Measurements from ENCODE around the gene NEDD4.
"Not testable (repeated sequence)": the region's sequence is repeated elsewhere in the genome, so short reads cannot be mapped to it uniquely, and the experiment has no call there.

NEDD4 gene

GRCh38 chr15:55785593-55785992 is 207.8 kb downstream of the NEDD4 start:
- CTCF ChIA-PET, result interaction anchor here (0.6 to 0.8 kb wide), 2 partner anchors 15 to 90 kb away, joined by 3 read pairs; no protein-coding TSS in a partner anchor

GRCh38 chr15:55784286-55784685 is 209.1 kb downstream of the NEDD4 start:
- Histone ChIP-seq H3K27ac (ENCODE audit: extremely low read depth, low read depth, low read length) (peak overlapping the region; percentile 16; the same call in 1 of the 2 replicates), H3K9me3 (ENCODE audit: control insufficient read depth, insufficient read depth, low read depth, low read length) (no peaks in the 10 kb centered on the region), H3K36me3 (ENCODE audit: control insufficient read depth in 2 of 2, insufficient read depth in 1 of 2, low read length in 2 of 2) (no peaks in the 10 kb centered on the region), H3K4me3 (ENCODE audit: low read depth, low read length) (no peak overlapping the region), H3K4me1 (ENCODE audit: control insufficient read depth, insufficient read depth, low read length) (0 out of 2 replicates have a peak, but pooled peaks cover 2% of the 10 kb centered on the region)
- TF ChIP-seq TSHZ1 (tag by site-specific recombination; IDR thresholded peaks at IDR 0.05; ENCODE audit: borderline replicate concordance) (no peak), ZFP69B (tag by site-specific recombination; IDR thresholded peaks at IDR 0.05) (no peak), ZNF596 (tag by site-specific recombination; IDR thresholded peaks at IDR 0.05) (no peak), ZBTB20 (tag by site-specific recombination; IDR thresholded peaks at IDR 0.05) (0 out of 2 replicates have a peak, but pooled peaks have one; percentile 13)
- CTCF ChIA-PET, result no interaction called here
- POLR2A ChIA-PET, result no interaction called here

More at GRCh38 chr15:55785593-55785992, 207.8 kb downstream of the NEDD4 start:
- H3K9me3 ChIP-seq (ENCODE audit: control insufficient read depth, insufficient read depth, low read depth, low read length); H3K27ac ChIP-seq (ENCODE audit: extremely low read depth, low read depth, low read length); POLR2A ChIA-PET; H3K4me3 ChIP-seq (ENCODE audit: low read depth, low read length); H3K36me3 ChIP-seq (ENCODE audit: control insufficient read depth in 2 of 2, insufficient read depth in 1 of 2, low read length in 2 of 2); H3K4me1 ChIP-seq (ENCODE audit: control insufficient read depth, insufficient read depth, low read length): not testable (repeated sequence)

GRCh38 chr15:55782901-55783300 is 210.5 kb downstream of the NEDD4 start:
- Histone ChIP-seq H3K36me3 (ENCODE audit: control insufficient read depth in 2 of 2, insufficient read depth in 1 of 2, low read length in 2 of 2) (no peaks in the 10 kb centered on the region), H3K4me1 (ENCODE audit: control insufficient read depth, insufficient read depth, low read length) (0 out of 2 replicates have a peak, but pooled peaks cover 2% of the 10 kb centered on the region), H3K9me3 (ENCODE audit: control insufficient read depth, insufficient read depth, low read depth, low read length) (no peaks in the 10 kb centered on the region), H3K4me3 (ENCODE audit: low read depth, low read length) (no peak overlapping the region), H3K27ac (ENCODE audit: extremely low read depth, low read depth, low read length) (no peak overlapping the region)
- CTCF ChIA-PET, result interaction anchor here (0.6 to 1.7 kb wide), 4 partner anchors 9 to 29 kb away, joined by 3 to 6 read pairs (median 3); no protein-coding TSS in a partner anchor
- POLR2A ChIA-PET, result no interaction called here
- TF ChIP-seq ZNF596 (tag by site-specific recombination; IDR thresholded peaks at IDR 0.05), result no peak
- TF ChIP-seq, protein P1, sequence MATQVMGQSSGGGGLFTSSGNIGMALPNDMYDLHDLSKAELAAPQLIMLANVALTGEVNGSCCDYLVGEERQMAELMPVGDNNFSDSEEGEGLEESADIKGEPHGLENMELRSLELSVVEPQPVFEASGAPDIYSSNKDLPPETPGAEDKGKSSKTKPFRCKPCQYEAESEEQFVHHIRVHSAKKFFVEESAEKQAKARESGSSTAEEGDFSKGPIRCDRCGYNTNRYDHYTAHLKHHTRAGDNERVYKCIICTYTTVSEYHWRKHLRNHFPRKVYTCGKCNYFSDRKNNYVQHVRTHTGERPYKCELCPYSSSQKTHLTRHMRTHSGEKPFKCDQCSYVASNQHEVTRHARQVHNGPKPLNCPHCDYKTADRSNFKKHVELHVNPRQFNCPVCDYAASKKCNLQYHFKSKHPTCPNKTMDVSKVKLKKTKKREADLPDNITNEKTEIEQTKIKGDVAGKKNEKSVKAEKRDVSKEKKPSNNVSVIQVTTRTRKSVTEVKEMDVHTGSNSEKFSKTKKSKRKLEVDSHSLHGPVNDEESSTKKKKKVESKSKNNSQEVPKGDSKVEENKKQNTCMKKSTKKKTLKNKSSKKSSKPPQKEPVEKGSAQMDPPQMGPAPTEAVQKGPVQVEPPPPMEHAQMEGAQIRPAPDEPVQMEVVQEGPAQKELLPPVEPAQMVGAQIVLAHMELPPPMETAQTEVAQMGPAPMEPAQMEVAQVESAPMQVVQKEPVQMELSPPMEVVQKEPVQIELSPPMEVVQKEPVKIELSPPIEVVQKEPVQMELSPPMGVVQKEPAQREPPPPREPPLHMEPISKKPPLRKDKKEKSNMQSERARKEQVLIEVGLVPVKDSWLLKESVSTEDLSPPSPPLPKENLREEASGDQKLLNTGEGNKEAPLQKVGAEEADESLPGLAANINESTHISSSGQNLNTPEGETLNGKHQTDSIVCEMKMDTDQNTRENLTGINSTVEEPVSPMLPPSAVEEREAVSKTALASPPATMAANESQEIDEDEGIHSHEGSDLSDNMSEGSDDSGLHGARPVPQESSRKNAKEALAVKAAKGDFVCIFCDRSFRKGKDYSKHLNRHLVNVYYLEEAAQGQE (tag by site-specific recombination; IDR thresholded peaks at IDR 0.05), result no peak
- no peak for TF ChIP-seq ZNF426 (tag by site-specific recombination; IDR thresholded peaks at IDR 0.05)
- TF ChIP-seq KLF9 (tag by site-specific recombination; IDR thresholded peaks at IDR 0.05; ENCODE audit: low read depth), result no peak
- no peak for TF ChIP-seq ZNF335 (tag by site-specific recombination; conservative IDR thresholded peaks at IDR 0.05)
- no peak for TF ChIP-seq MYNN (tag by site-specific recombination; IDR thresholded peaks at IDR 0.05; ENCODE audit: borderline replicate concordance)
- no peak for TF ChIP-seq SP7 (tag by site-specific recombination; IDR thresholded peaks at IDR 0.05)
- TF ChIP-seq TSHZ1 (tag by site-specific recombination; IDR thresholded peaks at IDR 0.05; ENCODE audit: borderline replicate concordance), result no peak
- no peak for TF ChIP-seq RBAK (tag by site-specific recombination; IDR thresholded peaks at IDR 0.05)
- TF ChIP-seq ZNF837 (tag by site-specific recombination; IDR thresholded peaks at IDR 0.05), result no peak
- no peak for TF ChIP-seq HOXA7 (CRISPR knock-in tag; IDR thresholded peaks at IDR 0.05; ENCODE audit: borderline replicate concordance)
- no peak for TF ChIP-seq ZNF571 (tag by site-specific recombination; IDR thresholded peaks at IDR 0.05)
- TF ChIP-seq ZNF169 (tag by site-specific recombination; IDR thresholded peaks at IDR 0.05), result no peak
- no peak for TF ChIP-seq ZNF561 (tag by site-specific recombination; IDR thresholded peaks at IDR 0.05; ENCODE audit: borderline replicate concordance)
- no peak for TF ChIP-seq FEZF1 (tag by site-specific recombination; IDR thresholded peaks at IDR 0.05)
